Mammary epithelial cell (primary cell): ENCODE measurements around the gene BMF.

Experiments used
- EZH2 ChIP-seq: IDR thresholded peaks from 2 replicates; pipeline ENCODE4 v1.6.1; 2012; ENCODE audit warnings: low read length, inconsistent platforms, borderline replicate concordance
- TF ChIP-seq, protein P1 (sequence below), 2 donors: IDR thresholded peaks in 1 of 2; conservative IDR thresholded peaks in 1 of 2; 2 replicates each; pipeline ENCODE4 v1.5.1; 2011 to 2012; ENCODE audit warnings: inconsistent platforms in 2 of 2, low read length in 2 of 2, mild to moderate bottlenecking in 2 of 2, control low read depth in 1 of 2, low read depth in 1 of 2; ENCODE audit not compliant: insufficient read depth in 1 of 2; ENCODE audit errors: extremely low read depth in 1 of 2

DNA sequence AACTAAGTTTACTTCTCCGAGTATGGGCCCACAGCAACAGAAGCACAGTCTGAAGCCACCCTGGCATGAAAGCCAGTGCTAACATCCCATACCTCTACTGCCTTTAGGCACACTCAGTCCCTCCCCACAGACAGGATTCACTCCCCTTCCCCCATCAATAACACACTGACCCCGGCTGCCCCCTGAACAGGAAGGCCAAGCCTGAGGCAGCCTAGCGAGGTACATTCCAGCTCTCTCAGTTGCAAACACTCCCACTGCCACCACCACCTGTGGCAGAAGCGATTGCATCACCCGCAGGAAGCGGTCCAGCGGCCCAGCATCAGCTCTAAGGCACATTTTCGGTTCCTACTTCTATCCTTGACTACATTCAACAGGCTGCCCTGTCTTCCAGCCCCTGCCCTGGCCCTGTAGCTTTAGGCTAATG is 7.0 kb upstream of the BMF start:
- TF ChIP-seq EZH2, result no peak
- TF ChIP-seq, protein P1, sequence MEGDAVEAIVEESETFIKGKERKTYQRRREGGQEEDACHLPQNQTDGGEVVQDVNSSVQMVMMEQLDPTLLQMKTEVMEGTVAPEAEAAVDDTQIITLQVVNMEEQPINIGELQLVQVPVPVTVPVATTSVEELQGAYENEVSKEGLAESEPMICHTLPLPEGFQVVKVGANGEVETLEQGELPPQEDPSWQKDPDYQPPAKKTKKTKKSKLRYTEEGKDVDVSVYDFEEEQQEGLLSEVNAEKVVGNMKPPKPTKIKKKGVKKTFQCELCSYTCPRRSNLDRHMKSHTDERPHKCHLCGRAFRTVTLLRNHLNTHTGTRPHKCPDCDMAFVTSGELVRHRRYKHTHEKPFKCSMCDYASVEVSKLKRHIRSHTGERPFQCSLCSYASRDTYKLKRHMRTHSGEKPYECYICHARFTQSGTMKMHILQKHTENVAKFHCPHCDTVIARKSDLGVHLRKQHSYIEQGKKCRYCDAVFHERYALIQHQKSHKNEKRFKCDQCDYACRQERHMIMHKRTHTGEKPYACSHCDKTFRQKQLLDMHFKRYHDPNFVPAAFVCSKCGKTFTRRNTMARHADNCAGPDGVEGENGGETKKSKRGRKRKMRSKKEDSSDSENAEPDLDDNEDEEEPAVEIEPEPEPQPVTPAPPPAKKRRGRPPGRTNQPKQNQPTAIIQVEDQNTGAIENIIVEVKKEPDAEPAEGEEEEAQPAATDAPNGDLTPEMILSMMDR (conservative IDR thresholded peaks at IDR 0.05 in 1 of 2, IDR thresholded peaks at IDR 0.05 in 1 of 2; ENCODE audit: extremely low read depth in 1 of 2, insufficient read depth in 1 of 2, low read depth in 1 of 2, low read length in 2 of 2), result no peak
